Liver (tissue), 2 donors: ENCODE data around the gene IFT81.

ENCODE experiments used
- CTCF ChIP-seq: fragments of 150-350 bp; IDR thresholded peaks from 2 replicates; pipeline ENCODE4 v1.5.1; 2017; ENCODE audit warnings: improper control_type of control experiment, low read depth, low read length; ENCODE audit not compliant: missing input control
- MAX ChIP-seq: IDR thresholded peaks from 2 replicates; pipeline ENCODE4 v1.6.1; 2016; ENCODE audit warnings: antibody characterized with exemption
- donor health status: healthy.

GRCh38 chr12:110104188-110105094 is 19.7 kb upstream of the IFT81 start:
- TF ChIP-seq CTCF (no peak), MAX (peak; percentile 85)
